ENCODE data around the gene LRRC74A.

Gene LRRC74A

DNA sequence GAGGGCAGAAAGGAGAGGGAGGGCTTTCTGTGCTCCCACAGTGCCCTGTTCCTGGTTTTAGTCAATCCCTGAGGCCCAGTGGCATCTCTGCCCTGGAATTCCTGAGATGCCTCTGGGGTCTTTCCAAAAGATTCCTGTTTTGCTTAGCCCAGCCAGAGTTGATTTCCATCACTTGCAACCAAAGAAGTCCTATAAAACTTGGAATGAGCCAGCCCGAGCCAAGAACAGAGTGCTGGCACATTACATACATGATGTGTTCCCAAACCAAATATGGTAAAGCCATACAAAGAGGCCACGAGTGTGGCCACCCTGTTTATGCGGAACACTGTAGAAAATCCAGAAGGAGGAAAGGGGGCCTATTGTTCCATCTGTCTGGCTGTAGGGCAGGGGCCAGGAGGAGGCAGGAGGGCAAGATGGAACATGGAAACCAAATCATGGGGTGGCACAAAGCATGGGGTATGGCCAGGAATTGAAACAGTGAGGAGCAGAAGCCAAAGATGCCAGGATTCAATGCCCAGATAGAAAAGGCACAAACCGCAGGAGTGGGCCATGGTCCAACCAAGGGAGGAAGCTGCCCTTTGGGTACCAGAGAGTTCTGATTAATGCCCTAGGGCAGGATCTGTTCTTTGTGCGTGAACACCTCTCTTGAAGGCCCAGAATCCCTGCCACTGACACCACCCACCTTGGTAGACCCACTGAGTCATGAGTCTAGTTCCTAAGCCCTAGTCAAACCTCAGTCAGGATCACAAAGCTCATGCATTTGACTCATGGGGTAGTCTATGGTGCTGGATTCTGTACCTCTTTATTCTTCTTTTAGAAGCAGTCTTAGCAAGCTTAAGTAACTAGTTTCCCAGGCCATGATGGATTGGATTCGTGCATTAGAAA is 75.2 kb downstream of the LRRC74A start:
- H3K4me1 ChIP-seq (ENCODE audit: insufficient read depth, insufficient read length), result peaks cover 16% of the 10 kb centered on the region
- peaks cover 19% of the 10 kb centered on the region; the same call in 1 of the 2 replicates for H3K9me3 ChIP-seq (ENCODE audit: insufficient read depth, low read length)
- peaks cover 3% of the 10 kb centered on the region for H3K27me3 ChIP-seq (ENCODE audit: insufficient read depth, insufficient read length)
- no peak overlapping the region for H3K9ac ChIP-seq (ENCODE audit: insufficient read length, low read depth)
- no peak for TF ChIP-seq ZNF274 (IDR thresholded peaks at IDR 0.05; ENCODE audit: low read depth, low read length)
- TF ChIP-seq SUZ12 (IDR thresholded peaks at IDR 0.05; ENCODE audit: extremely low read depth, insufficient read depth, insufficient read length), result no peak
- no peak for TF ChIP-seq YY1 (IDR thresholded peaks at IDR 0.05; ENCODE audit: insufficient read depth, insufficient read length)
- H3K4me3 ChIP-seq (ENCODE audit: insufficient read length, low read depth), result no peak overlapping the region
- no peaks in the 10 kb centered on the region for H3K36me3 ChIP-seq (ENCODE audit: insufficient read depth, insufficient read length, low read length)
- DNase-seq (ENCODE audit: low read depth, low spot score), result no peak

DNA sequence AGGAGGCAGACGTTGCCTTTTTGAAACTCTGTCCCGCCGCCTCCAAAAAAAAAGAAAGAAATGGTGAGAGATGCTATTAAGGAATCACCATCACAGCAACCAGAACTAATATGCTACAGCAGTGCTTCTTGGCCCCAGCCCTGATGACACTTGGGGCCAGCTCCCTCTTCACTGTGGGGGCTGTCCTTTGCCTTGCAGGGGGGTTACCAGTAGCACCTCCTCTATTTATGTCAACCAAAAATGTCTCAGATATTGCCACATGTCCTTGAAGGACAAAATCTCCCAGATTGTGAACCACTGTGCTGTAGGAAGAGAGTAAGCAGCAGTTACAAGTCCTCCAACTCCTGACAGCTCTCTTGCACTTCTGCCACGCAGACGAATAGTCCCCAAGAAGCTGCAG is 76.4 kb downstream of the LRRC74A start:
- TF ChIP-seq ZNF274 (IDR thresholded peaks at IDR 0.05; ENCODE audit: low read depth, low read length), result no peak
- TF ChIP-seq SUZ12 (IDR thresholded peaks at IDR 0.05; ENCODE audit: extremely low read depth, insufficient read depth, insufficient read length), result no peak
- TF ChIP-seq YY1 (IDR thresholded peaks at IDR 0.05; ENCODE audit: insufficient read depth, insufficient read length), result no peak
- peaks cover 19% of the 10 kb centered on the region; the same call in 1 of the 2 replicates for H3K9me3 ChIP-seq (ENCODE audit: insufficient read depth, low read length)
- H3K36me3 ChIP-seq (ENCODE audit: insufficient read depth, insufficient read length, low read length), result no peaks in the 10 kb centered on the region
- no peak overlapping the region for H3K9ac ChIP-seq (ENCODE audit: insufficient read length, low read depth)
- H3K27me3 ChIP-seq (ENCODE audit: insufficient read depth, insufficient read length), result peaks cover 3% of the 10 kb centered on the region
- DNase-seq (ENCODE audit: low read depth, low spot score), result no peak
- no peak overlapping the region for H3K4me3 ChIP-seq (ENCODE audit: insufficient read length, low read depth)
- H3K4me1 ChIP-seq (ENCODE audit: insufficient read depth, insufficient read length), result peaks cover 16% of the 10 kb centered on the region

DNA sequence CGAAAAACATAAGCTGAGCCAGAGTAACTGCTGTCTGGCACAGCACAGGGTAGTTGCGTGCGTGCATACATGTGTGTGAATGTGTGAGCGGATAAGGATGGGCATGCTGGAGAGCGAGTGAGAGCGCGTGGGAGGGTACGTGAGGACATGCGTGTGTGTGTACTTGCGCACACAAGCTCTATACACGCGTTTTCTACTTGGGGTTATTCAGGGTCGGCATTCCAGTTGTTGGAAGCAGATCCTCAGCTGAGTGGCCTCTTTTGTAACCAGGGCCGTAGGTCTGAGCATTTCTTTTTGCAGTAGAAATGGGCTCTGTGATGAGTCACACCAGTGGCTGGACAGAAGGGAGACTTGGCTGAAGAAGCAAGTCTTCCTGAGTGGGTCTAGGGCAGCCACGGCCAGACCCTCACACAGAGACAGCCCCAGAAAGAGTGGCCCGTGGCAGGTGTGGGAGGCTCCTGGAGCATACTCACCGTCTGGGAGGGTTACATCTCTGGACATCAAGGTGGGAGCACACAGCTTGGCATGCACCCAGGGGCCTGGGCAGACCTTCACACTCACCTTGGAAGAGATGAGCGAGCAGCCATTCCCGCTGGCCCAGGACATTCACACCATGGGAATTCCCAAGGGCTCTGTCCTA is 78.0 kb downstream of the LRRC74A start:
- H3K9me3 ChIP-seq (ENCODE audit: insufficient read depth, low read length), result peaks cover 11% of the 10 kb centered on the region; the same call in 1 of the 2 replicates
- H3K9ac ChIP-seq (ENCODE audit: insufficient read length, low read depth), result peak overlapping the region; percentile 69
- no peak for DNase-seq (ENCODE audit: low read depth, low spot score)
- H3K4me3 ChIP-seq (ENCODE audit: insufficient read length, low read depth), result peak overlapping the region; percentile 12
- peaks cover 16% of the 10 kb centered on the region for H3K4me1 ChIP-seq (ENCODE audit: insufficient read depth, insufficient read length)
- peaks cover 3% of the 10 kb centered on the region for H3K27me3 ChIP-seq (ENCODE audit: insufficient read depth, insufficient read length)
- no peak for TF ChIP-seq SUZ12 (IDR thresholded peaks at IDR 0.05; ENCODE audit: extremely low read depth, insufficient read depth, insufficient read length)
- TF ChIP-seq YY1 (IDR thresholded peaks at IDR 0.05; ENCODE audit: insufficient read depth, insufficient read length), result no peak
- no peak for TF ChIP-seq ZNF274 (IDR thresholded peaks at IDR 0.05; ENCODE audit: low read depth, low read length)
- no peaks in the 10 kb centered on the region for H3K36me3 ChIP-seq (ENCODE audit: insufficient read depth, insufficient read length, low read length)

DNA sequence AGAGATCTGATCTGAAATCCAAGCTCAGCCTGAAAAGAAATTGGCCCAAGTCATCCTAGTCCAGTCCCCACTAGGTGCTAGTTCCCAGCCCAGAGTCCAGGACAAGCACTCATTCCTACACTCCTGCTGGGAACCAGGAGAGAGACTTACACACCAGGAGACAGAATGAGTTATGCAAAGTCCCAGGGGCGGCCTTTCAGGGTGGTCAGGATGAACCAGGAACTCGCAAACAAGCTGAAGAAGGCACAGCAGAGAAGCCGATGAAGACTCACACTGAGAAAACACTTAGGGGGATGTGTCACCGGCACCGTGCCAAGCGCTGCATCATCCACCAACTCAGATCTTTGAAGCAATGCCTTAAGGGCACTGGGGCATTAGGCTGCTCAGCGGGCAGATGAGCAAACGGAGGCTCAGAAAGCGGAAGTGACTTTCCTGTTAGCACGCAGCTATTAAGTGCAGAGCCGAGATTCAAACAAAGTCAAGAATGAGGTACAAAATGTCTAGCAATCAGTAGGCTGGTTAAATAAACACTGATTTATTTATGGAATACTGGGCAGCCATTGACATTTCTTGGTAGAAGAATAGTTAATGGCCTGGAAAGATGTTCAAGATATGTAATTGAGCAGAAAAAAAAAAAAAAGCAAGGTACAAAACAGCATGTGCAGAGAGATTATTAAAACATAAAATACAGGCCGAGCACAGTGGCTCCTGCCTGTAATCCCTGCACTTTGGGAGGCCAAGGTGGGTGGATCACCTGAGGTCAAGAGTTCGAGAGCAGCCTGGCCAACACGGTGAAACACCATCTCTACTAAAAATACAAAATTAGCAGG is 78.7 kb downstream of the LRRC74A start:
- H3K9ac ChIP-seq (ENCODE audit: insufficient read length, low read depth), result peak overlapping the region; percentile 69
- no peak for TF ChIP-seq YY1 (IDR thresholded peaks at IDR 0.05; ENCODE audit: insufficient read depth, insufficient read length)
- no peak for TF ChIP-seq ZNF274 (IDR thresholded peaks at IDR 0.05; ENCODE audit: low read depth, low read length)
- TF ChIP-seq SUZ12 (IDR thresholded peaks at IDR 0.05; ENCODE audit: extremely low read depth, insufficient read depth, insufficient read length), result no peak
- no peaks in the 10 kb centered on the region for H3K36me3 ChIP-seq (ENCODE audit: insufficient read depth, insufficient read length, low read length)
- H3K9me3 ChIP-seq (ENCODE audit: insufficient read depth, low read length), result peaks cover 4% of the 10 kb centered on the region; the same call in 1 of the 2 replicates
- peaks cover 16% of the 10 kb centered on the region for H3K4me1 ChIP-seq (ENCODE audit: insufficient read depth, insufficient read length)
- H3K27me3 ChIP-seq (ENCODE audit: insufficient read depth, insufficient read length), result peaks cover 3% of the 10 kb centered on the region
- no peak overlapping the region for H3K4me3 ChIP-seq (ENCODE audit: insufficient read length, low read depth)
- no peak for DNase-seq (ENCODE audit: low read depth, low spot score)

DNA sequence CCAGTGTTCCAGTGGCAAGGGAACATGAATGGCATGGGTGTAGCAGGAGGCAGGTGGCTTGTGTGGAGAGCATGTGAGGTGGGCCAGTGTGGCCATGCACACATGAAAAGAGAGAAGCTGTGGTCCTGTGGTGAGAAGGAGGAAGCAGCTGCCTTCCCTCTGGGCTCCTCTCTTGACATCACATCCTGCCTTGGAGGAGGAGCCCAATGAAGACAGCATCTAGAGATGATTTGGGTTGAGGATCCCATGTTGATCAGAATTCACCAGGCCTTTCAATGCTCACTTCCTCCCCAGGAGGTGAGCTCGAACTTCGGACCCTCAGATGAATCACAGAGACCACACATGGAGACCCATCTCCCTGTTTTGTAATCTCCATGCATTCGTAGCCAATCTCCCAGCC is 82.6 kb downstream of the LRRC74A start:
- Histone ChIP-seq H3K4me3 (ENCODE audit: insufficient read length, low read depth) (no peak overlapping the region), H3K9ac (ENCODE audit: insufficient read length, low read depth) (no peak overlapping the region), H3K9me3 (ENCODE audit: insufficient read depth, low read length) (no peaks in the 10 kb centered on the region), H3K4me1 (ENCODE audit: insufficient read depth, insufficient read length) (peaks cover 13% of the 10 kb centered on the region), H3K27me3 (ENCODE audit: insufficient read depth, insufficient read length) (peaks cover 3% of the 10 kb centered on the region), H3K36me3 (ENCODE audit: insufficient read depth, insufficient read length, low read length) (no peaks in the 10 kb centered on the region)
- TF ChIP-seq ZNF274 (IDR thresholded peaks at IDR 0.05; ENCODE audit: low read depth, low read length) (no peak), SUZ12 (IDR thresholded peaks at IDR 0.05; ENCODE audit: extremely low read depth, insufficient read depth, insufficient read length) (no peak), YY1 (IDR thresholded peaks at IDR 0.05; ENCODE audit: insufficient read depth, insufficient read length) (no peak)
- no peak for DNase-seq (ENCODE audit: low read depth, low spot score)

DNA sequence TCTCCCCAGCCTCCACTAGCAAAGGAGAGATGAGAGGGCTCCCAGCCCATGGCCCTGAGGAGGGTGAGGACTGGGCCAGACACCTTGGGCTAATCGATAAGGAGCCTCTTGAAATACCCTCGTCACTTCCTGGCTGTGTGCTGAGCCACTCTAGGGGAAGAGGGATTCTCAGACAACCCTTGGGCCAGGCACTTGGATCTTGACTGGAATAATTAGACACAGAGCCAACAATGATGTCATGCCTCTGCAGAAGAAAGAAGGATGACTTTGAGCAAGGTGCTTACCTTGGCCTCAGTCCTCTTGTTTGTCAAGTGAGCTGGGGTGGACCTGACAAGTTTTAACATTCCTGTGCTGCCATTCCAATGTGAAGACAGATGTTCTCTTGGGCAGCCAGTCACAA is 83.1 kb downstream of the LRRC74A start:
- TF ChIP-seq ZNF274 (IDR thresholded peaks at IDR 0.05; ENCODE audit: low read depth, low read length) (no peak), SUZ12 (IDR thresholded peaks at IDR 0.05; ENCODE audit: extremely low read depth, insufficient read depth, insufficient read length) (no peak), YY1 (IDR thresholded peaks at IDR 0.05; ENCODE audit: insufficient read depth, insufficient read length) (no peak)
- no peaks in the 10 kb centered on the region for H3K9me3 ChIP-seq (ENCODE audit: insufficient read depth, low read length)
- H3K27me3 ChIP-seq (ENCODE audit: insufficient read depth, insufficient read length), result no peaks in the 10 kb centered on the region
- H3K4me1 ChIP-seq (ENCODE audit: insufficient read depth, insufficient read length), result peaks cover 8% of the 10 kb centered on the region
- H3K4me3 ChIP-seq (ENCODE audit: insufficient read length, low read depth), result no peak overlapping the region
- no peak for DNase-seq (ENCODE audit: low read depth, low spot score)
- H3K36me3 ChIP-seq (ENCODE audit: insufficient read depth, insufficient read length, low read length), result no peaks in the 10 kb centered on the region
- H3K9ac ChIP-seq (ENCODE audit: insufficient read length, low read depth), result no peak overlapping the region

Data from NT2/D1 (cell line).